Measurements from ENCODE around the gene HABP2.

HABP2 gene

GRCh38 chr10:113552701-113553100, at the start of gene HABP2:
TSS of gene HABP2 (plus strand) at chr10:113553053. CDS start at chr10:113553122, 69 bp downstream.
- DNase-seq = no peak

- no peak for DNase-seq
Measured at GRCh38 chr10:113503930-113504329, 48.9 kb upstream of the HABP2 start.

- no peak for DNase-seq
Measured at GRCh38 chr10:113504423-113504822, 48.4 kb upstream of the HABP2 start.

- no peak for DNase-seq
Measured at GRCh38 chr10:113506476-113506875, 46.4 kb upstream of the HABP2 start.

GRCh38 chr10:113511419-113511818, 41.4 kb upstream of the HABP2 start:
- no peak for DNase-seq

GRCh38 chr10:113515161-113515560, 37.7 kb upstream of the HABP2 start:
- no peak for DNase-seq

- no peak for DNase-seq
Measured at GRCh38 chr10:113515601-113516000, 37.3 kb upstream of the HABP2 start.

GRCh38 chr10:113516061-113516460, 36.8 kb upstream of the HABP2 start:
- no peak for DNase-seq

GRCh38 chr10:113517165-113517900, 35.5 kb upstream of the HABP2 start:
- no peak for DNase-seq

- DNase-seq = no peak
Measured at GRCh38 chr10:113517901-113518260, 35.0 kb upstream of the HABP2 start.

GRCh38 chr10:113518415-113518814, 34.4 kb upstream of the HABP2 start:
- DNase-seq = no peak

- DNase-seq = no peak
Measured at GRCh38 chr10:113518816-113519591, 33.8 kb upstream of the HABP2 start.

GRCh38 chr10:113519681-113520115, 33.2 kb upstream of the HABP2 start:
- no peak for DNase-seq

GRCh38 chr10:113520261-113520660, 32.6 kb upstream of the HABP2 start:
- no peak for DNase-seq

GRCh38 chr10:113520690-113521474, 32.0 kb upstream of the HABP2 start:
- DNase-seq = peak; percentile 4

GRCh38 chr10:113521475-113521795, 31.4 kb upstream of the HABP2 start:
- no peak for DNase-seq

- DNase-seq = no peak
Measured at GRCh38 chr10:113522460-113522859, 30.4 kb upstream of the HABP2 start.

- no peak for DNase-seq
Measured at GRCh38 chr10:113523071-113523470, 29.8 kb upstream of the HABP2 start.

- DNase-seq = no peak
Measured at GRCh38 chr10:113523628-113524027, 29.2 kb upstream of the HABP2 start.

GRCh38 chr10:113524120-113524519, 28.7 kb upstream of the HABP2 start:
- no peak for DNase-seq

GRCh38 chr10:113524539-113525490, 28.0 kb upstream of the HABP2 start:
- no peak for DNase-seq

- no peak for DNase-seq
Measured at GRCh38 chr10:113525713-113526112, 27.1 kb upstream of the HABP2 start.

Measured in NCI-H1417 treated with DMSO at 0.1 percent for 48 hours (cell line).